GM21367 (cell line): ENCODE data around the gene SEMA3D.
A peak's percentile ranks its signal among the peaks of the same experiment; 100 is the strongest.

ENCODE experiments used
- ATAC-seq: cut with Tn5 transposase; IDR thresholded peaks from one replicate; pipeline ENCODE4 v1.9.1; 2021; ENCODE audit not compliant: unreplicated experiment

SEMA3D gene

DNA sequence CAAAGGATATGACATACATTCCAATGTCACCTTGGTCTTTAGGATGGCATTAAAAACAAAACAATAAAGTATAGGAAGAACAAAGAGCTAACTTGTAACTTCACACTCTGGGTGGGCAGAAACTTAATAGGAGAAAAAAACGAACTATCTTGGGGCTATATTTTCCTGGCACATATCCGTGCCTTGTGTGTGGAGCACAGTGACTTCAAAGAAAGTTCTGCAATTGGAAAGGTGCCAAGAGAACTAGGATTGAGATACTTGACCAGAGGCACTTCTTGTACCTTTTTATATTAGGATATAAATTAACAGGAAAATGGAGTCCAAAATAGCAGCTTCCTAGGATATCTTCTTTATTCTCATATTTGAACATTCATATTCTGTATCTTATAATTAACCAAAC, 148.4 kb downstream of the SEMA3D start:
- ATAC-seq = no peak

DNA sequence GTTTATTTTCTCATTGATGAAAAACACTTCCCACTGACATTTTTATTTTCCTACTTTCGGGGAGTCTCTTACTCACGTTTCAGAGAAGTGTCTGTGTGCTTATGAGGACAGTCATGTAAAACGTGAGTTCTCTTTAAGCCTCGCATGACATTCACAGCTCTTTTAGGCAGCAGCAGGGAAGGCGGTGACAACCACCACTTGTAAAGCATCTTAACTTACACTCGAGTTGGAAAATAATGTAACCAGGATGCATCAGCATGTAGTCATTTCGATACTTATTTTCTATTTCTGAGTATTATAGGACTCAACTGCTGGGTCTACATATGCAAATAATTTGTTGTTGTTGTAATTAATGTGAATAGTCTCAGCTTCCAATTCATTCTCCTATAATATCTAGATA, 153.6 kb downstream of the SEMA3D start:
- no peak for ATAC-seq

DNA sequence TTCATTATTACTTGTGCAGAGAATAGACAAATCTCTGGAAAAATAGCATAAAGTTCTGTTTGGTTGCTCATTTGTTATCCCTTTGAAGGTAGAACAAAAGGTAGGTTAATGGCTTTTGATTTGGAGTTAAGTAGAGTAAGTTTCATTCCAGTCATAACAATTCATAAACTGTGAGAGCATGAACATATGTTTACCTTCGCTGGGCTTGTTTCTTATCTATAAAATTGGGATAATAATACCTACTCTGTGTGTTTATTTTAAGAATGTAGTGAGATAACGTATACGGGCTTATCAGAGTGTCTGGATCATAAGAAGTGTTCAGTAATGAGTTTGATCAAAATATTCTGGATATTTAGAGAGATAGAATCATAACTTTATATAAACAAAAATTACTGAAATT, 155.4 kb downstream of the SEMA3D start:
- ATAC-seq = no peak

DNA sequence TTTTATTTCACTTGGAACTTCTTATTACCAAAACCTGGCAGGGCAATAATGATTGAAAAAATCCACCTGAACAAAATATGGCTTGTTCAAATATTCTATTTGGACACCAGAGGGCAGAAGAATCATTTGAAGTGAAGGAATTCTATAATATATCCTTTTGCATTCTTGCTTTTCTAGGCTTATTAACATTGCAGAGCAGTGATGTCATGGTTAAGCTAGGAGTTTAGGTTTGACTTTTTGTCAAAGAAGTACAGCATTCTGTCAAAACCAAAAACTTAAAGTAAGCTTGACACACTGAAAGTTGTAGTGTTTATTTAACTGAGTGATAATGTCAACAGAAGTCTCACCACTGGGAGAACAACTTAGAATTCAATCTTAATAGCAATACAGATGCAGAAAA, 156.0 kb downstream of the SEMA3D start:
- no peak for ATAC-seq

DNA sequence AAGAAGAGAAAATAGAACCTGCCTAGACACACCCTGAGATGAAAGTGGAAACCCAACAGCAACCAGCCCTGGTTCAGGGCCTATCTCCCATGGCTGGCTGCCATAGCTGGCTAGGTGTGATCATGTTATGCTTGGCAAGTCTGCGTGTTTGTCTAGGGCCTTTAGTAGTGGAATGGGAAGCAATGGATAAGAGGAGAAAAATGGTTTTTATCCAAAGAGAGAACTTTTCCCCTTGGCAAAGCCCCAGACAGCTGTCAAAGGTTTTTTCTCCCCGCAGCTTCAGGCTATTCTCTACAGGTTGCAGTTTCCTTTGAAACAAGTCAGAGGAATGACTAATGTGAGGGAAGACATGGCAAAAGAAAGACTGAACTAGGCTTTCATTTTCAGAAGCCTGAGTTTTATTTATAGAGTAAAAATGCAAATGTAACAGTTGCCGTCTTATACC, 161.5 kb downstream of the SEMA3D start:
- peak; percentile 66 for ATAC-seq

DNA sequence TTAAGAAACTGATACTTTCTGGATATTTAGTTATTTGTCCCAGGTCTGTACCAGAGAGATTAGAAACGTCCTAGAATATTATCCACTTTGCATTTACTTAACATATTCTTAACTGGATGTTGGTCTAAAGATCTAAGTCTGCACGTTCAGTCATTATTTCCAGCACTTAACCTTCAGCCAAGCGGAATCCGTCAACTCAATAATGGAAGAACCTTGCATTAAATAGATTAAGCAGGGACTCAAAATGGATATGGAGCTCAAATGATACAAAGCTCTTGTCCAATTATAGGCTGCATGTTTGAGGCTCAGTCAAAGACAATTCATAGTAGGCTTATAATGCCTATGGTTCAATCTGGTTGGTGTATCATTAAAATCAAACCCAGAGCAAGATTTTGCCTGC, 162.9 kb downstream of the SEMA3D start:
- no peak for ATAC-seq

DNA sequence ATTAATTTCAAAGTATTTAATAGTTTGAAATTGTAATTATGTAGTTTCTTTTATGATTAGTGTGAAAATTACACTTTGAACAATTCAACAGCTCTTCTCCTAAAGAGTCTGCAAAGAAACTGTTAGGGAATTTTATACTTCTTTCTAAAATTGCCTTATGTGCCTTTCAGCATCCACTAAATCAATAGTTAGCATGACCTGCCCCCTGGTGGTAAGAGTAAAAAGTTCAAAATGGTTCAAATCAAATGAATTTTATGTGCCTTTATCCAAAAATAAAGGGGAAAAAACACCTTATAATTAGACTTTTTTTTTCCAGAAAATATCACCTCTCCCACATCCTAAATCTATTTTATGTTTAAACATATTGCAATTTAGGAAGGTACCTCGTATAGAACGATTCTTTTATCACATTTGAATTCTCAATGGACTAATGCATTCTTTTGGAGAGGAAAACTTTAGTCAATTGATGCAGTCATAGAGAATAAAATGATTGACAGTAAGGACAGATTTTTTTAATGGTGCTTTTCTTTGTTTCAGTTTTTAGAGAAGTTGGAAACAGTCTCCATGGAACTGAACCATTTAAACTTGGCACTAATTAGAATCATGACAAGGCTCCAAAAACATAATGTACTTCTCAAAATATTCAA, 163.7 kb downstream of the SEMA3D start:
- ATAC-seq = no peak

DNA sequence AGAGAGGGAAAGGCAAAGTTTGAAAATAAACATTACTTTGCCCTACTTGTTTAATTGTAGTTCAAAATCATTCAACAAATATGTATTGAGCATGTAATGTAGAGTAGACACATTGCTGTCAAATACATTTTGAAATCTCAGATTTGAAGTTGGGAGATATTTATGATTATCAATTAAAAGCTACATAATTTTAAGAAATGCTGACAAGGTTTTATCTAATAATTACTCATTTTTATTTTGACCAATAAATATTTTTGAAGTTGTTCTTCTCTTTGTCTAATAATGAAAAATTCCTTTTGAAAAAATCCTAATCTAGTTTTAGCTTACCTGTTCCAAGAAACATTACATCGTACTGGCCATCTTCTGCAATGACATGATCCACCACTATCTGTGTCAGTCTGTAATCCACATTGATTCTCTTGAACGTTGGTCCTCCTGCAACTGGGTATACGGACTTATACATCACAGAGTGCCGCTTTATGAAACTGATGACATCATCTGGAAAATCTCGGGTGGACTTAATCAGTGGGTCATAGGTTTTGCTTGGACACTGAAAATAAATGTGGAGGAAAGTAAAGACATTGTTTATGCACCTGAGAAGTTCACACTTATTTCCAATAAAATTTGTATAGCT, 164.7 kb downstream of the SEMA3D start:
- ATAC-seq = no peak

DNA sequence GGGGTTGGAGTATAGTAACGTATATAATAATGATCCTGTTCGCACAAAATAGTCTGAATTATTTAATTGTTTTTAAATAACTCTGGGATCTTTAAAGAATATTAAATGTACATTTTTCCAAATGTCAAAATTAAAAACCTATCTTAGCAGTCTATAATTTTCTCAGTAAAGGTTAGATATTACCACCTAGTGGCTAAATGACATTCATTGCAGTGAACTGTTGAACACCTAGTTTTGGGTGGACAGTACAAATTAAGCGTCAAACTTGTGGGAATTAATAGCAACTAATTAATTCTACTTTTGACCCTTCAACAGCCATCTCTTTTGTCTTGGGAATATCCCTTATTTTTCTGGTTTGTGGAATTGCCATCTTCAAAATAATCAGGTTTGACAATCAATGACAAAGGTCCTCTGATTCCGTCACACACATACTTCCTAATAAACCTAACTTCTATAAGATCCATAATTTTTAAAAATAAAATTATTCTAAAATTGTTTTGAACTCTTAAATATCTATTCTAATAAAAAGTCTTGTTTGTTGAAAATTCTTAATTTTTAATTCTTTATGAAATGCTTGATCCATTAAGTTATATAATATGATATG, 165.7 kb downstream of the SEMA3D start:
- ATAC-seq = no peak

DNA sequence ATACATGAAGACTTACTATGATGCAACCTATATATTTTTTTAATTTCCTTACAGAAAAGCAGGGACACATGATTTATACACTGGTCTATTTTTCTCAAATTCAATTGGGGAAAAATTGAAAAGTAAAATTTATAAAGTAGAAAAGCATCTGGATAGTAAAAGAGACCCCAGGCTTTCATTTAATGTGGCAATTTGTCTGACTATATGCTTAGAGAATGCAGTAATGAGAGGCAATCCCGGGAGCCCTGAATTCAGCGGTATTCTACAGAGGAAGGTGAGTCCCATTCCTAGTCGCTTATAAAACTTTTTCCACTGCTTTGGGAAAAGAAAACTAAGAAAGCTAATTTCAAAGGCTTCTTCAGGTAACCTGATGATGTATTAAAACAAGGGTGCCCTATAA, 167.1 kb downstream of the SEMA3D start:
- no peak for ATAC-seq

DNA sequence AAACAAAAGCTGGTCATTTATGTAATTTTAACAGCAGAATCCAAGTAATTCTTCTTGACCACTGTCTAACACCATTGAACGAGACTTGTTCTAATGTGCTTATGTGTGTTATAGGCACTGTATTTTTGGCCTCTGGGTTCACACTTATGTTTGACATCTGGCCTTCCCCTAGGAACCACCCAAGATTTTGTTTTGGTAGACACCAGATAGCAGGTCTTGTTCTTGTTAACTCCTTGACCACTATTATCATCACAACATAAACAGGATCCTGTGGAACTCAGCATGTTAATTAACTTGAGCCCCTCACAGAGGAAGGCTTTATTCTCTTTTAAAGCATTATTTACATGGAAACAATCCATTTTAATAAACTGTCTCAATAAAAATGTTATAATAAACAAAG, 167.7 kb downstream of the SEMA3D start:
- no peak for ATAC-seq

DNA sequence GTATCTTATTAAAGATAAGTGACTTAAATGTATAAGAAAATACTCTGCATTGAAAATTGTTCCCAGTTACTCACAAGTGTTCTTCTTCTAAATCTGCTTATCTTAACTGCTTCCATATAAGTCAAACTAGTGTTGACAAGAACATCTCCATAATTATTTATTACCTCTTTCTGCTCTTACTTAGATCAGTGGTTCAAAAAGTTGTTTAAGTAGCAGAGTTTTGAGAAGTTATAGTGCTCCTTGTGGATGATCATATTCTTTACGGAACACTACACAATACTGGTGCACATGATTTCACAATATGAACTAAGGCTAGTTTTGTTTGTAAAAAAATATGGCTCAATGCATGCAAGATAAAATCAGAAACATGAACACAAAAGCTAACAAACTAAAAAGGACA, 168.4 kb downstream of the SEMA3D start:
- ATAC-seq = no peak

DNA sequence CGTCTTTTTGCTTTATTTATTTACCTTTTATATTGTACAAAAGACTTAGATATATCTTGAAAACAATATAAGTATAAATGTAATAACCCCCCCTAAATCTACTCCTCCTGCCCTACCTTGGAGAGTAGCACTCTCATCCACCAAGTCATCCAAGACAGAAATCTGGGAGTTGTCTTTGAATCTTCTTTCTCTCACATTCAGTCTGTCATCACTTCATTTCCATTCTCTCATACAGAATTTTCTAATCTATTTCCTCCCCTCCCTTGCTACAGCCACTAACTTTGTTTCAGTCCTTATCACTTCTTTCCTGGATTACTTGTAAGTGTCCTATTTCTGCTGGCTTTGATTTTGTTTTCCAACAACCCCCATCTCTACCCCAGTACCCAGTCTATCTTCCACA, 170.6 kb downstream of the SEMA3D start:
- no peak for ATAC-seq

DNA sequence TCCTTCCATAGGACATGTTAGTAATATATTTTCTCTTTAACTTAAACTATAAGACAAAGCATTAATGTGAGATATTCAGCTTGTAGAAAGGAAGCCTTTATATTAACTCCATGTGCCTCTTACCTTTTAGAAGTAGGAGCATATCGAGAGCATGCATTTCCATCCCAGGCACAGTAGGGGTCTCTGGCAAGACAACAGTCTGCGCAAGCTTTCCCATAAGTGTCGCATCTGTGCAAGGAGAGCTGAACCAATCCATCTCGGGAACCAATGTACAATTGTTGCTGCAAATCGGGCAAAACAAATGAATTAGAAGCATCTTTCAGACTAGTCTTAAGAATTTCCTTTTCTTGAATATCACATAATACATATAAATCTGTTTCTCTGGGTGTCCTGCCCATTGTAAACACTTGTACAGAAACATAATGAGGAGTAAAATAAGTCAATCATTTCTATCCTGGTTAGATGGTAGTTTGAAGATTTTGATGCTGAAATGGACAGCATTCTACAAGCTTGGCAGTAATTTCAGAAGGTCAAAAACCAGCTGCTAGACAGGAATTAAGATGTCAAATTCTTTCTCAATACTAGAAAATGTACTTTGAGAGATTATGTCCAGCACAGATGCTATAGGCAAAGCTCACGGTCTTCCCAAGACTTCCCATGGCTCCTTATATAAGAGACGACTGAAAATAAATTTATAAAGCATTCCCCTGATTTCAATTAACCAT, 171.8 kb downstream of the SEMA3D start:
- no peak for ATAC-seq

DNA sequence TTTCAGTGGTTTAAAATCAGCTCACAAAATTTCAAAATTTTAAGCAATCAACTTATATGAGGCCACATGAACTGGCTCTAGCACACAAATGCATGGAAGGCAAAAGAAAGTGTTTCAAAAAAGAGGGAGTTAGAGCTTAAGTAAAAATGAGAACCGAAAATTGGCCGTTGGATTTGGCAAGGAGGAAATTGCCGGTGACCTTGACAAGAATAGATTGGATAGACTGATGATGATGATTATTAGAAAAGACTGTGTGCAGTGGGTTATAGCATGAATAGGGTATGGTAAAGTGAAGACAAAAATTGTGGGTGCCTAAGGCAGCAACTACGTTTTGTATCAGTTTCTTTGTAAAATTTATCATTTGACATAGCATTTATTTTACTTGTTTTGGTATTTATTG, 175.7 kb downstream of the SEMA3D start:
- ATAC-seq = no peak

DNA sequence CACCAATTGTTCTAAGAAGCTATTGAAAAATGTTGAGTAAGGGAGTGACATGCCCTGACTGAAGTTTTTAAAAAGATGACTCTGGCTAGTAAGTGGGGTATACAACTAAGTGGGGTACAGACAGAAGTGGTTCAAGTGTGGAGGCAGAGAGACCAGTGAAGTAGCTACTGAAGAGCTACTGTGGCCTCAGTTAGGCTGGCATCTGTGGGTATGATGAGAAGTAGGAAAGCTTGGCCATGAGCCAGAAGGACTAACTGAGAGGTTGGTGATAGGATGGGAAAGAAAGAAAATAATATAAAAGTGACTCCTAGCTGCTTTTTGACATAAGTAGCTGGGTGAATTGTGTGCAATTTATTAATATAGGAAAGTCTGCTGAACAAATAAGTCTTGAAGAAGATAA, 176.6 kb downstream of the SEMA3D start:
- ATAC-seq = no peak

DNA sequence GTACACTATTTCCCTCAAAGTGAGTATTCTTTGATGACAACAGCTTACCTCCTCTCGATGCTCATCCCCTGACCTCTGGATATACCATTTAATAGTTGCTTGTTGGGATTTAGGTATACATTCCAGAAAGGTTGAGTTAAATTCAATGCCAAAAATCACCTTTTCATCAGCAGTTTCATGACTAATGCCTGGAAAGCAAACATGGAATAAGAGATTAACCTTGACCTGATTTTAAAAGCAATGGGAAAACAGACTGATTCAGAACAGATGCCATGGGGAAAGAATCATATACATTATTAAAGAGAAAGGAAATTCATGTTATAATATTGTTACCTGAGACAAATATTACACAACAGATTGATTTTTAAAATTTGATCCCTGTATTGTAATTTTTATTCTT, 180.1 kb downstream of the SEMA3D start:
- no peak for ATAC-seq

DNA sequence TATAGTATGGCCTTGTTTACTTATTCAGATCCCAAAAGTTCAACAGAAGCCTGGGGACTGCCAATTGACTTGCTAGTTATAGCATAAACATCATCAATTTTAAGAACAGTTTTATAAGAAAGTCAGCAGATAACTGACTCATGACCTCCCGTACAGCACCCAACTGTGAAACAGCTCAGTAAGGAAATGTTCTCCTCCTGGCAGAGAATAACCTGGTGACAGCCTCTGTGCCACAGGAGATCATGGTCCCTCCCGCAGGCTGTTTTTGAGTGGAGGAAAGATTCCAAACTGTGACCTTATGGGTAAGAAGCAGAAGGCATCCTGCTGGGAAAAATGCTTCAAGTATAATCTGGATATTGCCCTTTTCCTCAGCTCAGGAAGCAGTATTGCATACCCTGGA, 182.5 kb downstream of the SEMA3D start:
- ATAC-seq = no peak

DNA sequence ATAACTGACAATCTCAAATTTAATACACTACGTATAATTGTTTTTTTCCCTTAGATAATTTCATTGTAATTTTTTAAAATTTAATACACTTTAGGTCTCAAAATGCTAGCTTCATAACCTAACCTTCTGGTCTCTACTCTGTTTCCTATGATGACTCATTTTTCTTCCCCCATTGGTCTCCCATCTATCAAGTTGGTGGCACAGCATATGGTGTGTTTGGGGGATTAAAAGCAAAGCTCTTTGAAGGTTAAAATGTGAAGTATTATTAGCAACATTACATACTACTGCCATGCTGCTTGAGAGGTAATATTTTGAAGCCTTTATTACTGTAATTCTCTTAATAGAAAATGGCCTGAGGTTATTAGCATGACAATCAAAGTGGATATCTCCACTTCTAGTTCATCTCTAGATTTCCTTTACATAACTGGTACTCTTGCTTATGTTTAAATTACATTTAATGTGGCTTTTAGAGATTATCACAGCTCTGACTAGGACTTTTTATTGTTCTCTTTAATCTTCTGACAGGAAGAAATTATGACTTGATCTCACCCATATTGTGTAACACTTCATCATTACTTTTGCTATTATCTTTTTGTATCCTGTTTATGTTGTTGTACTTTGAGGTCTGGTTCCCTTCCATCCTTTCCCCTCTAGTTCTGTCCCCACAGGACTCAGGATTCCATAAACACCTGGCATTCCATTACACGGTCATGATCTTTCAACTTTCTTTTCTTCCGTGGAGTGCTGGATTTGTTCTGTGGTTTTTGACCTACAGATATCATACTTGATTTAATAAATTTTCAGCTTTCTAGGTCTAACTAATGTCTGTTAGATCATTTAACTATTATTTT, 185.1 kb downstream of the SEMA3D start:
- no peak for ATAC-seq

DNA sequence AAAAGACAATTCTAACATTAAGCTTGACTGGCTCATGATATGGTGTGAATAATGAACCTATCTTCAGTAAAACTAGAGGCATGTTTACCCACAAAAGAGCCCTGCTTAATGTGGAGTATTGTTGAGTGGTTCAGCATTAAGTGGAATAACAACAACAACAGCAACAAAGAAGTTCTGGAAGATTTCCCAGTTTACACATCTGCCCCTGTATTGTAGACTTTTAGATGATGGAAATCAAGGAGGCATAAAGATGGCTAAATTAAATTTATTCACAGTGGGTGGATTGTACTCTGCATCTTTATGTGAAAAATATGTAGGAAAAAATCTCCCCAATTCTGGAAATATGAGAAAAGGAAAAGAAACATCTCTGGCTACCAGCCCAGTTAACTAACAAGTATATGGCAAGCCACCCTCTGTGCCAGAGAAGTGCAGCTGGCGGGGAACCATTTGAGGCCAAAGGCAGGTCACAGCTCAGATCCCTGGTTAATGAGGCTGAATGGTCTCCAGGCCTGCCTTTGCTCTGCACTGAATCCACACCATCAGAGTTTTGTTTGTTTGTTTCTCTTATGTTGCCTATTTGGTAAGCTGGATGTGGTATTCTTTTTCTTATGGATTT, 186.0 kb downstream of the SEMA3D start:
- no peak for ATAC-seq

DNA sequence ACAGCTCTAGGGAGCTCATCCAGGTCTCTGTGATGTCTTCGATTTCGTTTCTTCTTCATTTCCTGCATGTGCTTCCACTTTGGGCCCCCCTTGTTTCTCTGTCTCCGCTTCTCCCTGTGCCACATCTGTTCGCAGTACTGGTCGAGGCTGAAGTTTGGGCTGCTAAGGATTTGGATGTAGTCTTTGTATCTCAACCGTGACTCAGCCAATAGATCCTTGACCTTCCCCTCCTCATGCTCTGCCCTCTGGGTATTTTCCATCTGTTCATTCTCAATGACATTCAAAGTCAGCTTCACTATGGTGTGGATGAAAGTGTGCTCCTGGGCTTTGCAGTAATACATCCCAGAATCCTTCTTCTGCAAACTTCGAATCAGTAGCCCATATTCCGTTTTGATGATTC, 187.4 kb downstream of the SEMA3D start:
- ATAC-seq = no peak
